Stimulated activated CD8-positive, alpha-beta memory T cell treated with anti-CD3 and anti-CD28 coated beads, Interleukin-2, amount 100 ng/mL, for 48 hours (primary cell): Measurements from ENCODE around the gene SLC17A9.

Experiments
- DNase-seq, 2 donors: peaks; one replicate each; pipeline ENCODE4 v3.0.0-alpha.2; 2020; ENCODE audit warnings: low read depth in 2 of 2

Gene SLC17A9

DNA sequence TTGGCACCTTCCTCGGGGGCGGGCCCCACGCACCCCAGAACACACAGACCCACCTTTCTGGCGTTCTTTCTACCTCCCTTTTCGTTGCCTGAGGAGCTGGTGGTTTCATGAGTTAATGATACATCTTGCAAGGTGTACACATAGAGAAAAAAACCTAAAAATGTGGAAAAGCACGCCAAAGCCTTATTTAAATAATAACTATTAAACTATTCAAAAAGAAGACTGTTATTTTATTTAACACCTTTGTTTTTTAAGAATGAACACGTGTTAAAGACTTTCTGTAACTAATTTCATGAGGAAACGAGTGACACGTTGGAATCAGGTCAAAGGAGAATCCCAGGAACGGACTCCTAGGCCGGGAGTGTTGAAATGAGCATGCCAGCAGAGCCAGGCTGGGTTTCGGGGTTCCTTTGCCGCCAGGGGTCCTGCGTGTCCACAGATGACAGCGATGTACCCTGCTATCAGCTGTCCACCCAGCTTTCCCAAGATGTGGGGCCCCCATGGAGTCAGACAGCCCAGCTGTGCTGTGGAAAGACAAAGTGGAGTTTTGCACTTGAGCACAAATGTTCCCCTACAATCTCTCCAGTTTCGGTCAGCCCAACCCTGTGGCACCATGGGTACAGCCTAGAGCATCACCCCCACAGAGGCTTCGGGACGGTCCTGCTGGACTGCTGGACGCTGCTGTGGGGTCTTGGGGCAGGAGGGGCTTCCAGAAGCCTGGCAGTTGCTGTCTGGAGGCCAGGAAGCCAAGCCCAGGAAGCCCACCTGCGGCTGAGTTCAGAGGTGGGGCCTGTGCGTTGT is 16.1 kb downstream of the SLC17A9 start:
- no peak for DNase-seq

DNA sequence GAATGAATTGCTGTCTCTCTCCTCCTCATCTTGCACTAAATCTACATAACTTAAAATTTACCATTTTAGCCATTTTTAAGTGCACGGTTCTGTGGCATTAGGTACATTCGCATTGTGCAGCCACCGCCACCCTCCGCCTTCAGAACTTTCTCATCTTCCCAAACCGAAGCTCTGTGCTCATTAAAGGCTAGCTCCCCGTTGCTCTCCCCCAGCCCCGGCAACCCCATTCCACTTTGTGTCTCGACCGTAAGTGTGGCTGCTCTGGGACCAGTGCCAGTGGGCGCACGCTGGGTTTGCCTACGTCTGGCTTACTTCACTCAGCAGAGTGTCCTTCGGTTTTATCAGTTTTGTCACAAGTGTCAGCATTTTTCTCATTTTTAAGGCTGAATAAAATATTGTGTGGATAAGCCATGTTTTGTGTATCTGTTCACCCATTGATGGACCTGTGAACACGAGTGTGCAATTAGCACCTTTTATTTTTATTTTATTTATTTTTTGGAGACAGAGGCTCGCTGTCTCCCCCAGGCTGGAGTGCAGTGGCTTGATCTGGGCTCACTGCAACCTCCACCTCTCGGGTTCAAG is 16.8 kb downstream of the SLC17A9 start:
- no peak for DNase-seq

DNA sequence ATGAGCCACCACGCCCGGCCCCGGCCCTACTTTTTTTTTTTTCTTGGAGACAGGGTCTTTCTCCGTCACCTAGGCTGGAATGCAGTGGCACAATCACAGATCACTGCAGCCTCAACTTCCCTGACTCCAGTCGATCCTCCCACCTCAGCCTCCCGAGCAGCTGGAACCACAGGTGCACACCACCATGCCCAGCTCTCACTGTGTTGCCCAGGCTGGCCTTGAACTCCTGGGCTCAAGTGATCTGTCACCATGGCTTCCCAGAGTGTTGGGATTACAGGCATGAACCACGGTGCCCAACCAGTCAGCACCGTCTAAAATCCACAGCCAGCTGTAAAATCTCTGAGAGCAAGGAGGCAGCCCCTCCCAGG is 17.4 kb downstream of the SLC17A9 start:
- no peak for DNase-seq

DNA sequence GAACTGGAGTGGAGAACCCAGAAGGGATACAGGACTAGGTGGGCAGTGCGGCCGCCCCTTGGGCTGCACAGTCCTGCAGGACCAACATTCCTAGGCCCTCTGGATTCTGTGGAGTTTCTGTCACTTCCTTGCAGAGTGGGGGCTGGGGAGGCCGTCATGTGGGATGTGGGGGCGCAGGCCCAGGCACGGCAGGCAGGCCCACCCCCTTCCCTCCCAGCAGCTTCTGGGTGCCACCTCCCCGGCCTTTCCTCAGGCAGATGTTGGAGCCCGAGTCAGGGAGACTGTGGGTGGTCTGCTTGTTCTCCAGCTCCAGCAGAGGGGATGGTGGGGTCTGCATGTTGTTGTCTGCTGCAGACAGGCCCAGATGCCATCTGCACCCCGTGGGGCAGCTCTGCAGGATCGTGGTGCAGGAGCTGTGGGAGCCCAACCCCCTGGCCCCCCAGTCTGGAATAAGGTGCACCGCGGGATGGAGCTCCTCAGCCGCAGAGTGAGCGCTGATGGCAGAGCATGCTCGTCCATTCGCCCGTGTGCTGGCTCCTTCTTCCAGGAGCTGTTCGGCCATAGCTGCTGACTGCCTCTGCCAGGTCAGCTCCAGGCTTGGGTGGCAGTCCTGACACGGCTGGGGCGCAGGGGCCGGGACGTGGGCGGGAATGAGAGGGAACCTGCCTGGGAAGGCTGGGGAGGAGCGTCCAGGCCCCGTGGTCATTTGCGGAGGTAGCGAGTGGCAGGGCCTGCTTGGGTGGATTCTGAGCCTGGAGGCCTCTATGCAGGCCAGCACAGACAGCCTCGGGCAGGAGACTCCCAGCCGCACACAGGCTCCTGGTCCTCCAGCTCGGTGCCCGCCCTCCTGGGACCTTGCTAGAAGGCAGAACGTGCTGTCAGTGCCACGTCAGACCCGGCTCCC is 18.1 kb downstream of the SLC17A9 start:
- DNase-seq = no peak

DNA sequence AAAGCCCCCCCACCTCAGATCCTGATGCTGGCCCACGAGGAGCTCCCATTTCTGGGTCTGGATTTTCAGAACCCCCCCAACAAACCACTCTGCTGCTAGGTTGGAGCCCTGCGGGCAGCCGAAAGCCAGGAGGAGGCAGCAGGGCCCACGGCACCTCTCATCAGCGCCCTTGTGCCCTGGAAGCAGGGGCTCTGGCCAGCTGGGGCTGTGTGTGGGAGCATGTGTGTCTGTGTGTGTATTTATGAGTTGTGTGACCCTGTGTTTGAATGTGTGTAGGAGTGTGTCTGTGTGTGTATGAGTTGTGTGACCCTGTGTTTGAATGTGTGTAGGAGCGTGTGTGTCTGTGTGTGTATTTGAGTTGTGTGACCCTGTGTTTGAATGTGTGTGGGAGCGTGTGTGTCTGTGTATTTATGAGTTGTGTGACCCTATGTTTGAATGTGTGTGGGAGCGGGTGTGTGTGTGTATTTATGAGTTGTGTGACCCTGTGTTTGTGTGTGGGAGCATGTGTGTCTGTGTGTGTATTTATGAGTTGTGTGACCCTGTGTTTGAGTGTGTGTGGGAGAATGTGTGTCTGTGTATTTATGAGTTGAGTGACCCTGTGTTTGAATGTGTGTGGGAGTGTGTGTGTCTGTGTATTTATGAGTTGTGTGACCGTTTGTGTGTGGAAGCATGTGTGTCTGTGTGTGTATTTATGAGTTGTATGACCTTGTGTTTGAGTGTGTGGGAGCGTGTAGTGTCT is 18.9 kb downstream of the SLC17A9 start:
- DNase-seq = no peak

DNA sequence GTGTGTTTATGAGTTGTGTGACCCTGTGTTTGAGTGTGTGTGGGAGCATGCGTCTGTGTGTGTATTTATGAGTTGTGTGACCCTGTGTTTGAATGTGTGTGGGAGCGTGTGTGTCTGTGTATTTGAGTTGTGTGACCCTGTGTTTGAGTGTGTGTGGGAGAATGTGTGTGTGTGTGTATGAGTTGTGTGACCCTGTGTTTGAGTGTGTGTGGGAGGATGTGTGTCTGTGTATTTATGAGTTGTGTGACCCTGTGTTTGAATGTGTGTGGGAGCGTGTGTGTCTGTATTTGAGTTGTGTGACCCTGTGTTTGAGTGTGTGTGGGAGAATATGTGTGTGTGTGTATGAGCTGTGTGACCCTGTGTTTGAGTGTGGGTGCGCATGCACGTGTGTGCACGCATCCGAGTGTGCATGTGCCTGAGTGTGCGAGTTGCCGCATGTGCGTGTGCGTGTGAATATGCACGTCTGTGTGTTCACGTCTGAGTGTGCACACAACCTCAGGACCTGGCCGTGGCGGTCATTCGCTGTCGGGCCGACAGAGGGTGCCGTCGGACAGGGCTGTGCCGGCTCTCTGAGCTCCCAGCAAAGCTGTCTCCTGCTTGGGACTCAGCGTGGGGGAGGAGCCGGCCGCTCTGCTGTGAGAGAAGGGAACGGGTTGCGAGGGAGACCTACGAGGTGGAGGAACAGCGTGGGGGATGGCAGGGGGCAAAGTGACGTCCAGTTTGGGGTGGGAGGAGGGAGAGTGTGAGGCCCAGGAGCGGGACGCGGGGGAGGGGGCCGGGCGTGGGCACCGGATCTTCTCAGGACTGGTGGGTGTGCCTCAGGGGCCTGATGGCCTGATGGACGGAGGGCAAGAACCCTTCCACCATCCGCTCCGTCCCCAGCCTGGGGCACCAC is 19.7 kb downstream of the SLC17A9 start:
- peak; percentile 77 to 87 for DNase-seq

DNA sequence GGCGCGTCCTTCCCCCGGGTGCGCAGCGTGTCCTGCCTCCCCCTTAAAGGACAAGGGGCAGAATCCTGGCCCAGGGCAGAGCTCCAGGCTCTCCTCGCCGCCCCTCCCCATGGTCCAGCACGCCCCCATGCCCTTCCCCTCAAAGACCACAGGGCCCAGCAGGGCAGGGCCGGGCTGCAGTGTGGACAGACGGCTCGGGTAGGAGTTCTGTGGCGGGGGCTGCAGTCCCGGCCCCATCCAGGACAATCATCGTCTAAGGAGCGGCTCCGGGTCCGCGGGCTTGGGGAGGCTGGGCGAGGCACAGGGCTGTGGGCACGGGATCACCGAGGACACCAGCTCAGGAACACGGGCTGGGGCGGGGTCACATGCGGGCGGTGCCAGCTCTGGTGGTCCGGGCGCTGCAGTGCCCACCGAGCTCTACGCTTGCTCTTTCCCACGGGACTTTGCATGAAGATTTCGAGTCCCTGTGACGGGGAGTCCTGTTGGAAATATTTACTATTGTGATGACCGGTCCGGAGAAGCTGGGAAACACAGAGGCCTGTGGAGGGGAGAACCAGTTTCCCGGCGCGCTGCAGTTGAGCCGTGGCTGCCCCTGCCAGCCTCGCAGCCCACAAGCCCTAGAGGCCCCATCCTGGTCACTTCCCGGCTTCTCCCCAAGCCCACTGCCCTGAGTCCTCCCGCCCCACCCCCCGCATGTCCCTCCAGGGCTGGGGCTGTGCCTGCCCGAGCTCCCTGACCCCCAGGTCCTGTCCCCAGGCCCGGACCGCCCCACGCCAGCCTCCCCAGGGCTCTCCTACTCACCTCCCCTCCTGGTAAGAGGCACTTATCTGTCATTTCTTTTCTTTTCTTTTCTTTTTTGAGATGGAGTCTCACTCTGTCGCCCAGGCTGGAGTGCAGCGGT is 20.6 kb downstream of the SLC17A9 start:
- no peak for DNase-seq

DNA sequence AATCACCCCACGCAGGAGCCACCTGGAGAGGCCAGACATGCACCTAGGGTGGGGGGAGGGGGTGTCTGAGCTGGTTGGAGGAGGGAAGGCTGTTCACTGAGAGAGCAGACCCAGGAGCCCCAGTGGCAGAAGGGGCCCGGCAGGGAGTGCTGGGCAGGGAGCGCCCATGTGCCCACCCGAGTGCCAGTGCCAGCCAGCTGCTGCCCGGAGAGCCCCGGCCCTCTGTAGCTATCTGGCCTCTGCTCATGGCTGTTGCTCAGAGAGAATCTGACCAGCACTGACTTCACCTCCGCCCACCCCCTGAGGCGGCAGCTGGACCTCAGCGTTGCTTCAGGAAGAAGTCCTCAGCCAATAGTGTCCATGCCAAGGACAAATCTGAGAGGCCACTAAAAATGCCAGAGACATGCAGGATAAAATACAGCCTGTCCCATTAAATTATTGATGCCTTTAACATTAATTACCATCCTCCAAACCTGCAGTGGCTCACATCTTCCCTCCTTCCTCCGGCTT is 22.8 kb downstream of the SLC17A9 start:
- DNase-seq = no peak

DNA sequence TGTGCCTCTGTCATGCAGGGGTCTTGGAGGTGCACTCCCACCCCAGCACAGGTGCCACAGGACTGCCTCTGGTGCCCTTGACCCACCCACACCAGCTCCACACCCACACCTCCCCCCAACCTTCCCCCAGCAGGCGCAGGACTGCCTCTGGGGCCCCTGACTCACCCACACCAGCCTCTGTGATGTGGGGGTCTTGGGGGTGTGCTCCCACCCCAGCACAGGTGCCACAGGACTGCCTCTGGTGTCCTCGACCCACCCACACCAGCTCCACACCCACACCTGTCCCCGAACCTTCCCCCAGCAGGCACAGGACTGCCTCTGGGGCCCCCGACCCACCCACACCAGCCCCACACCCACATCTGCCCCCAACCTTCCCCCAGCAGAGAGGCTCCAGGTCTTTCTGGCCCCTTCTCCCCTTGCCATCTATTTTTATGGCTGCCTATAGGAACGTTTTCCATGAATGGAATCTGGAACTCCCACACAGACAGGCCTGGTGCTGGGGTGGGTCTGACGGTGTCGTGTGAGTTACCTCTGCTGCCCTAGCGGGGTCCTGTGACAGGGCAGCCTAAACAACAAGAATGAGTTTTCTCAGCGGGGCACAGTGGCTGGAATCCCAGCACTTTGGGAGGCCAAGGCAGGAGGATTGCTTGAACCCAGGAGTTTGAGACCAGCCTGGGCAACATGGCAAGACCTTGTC is 23.5 kb downstream of the SLC17A9 start:
- DNase-seq = no peak

DNA sequence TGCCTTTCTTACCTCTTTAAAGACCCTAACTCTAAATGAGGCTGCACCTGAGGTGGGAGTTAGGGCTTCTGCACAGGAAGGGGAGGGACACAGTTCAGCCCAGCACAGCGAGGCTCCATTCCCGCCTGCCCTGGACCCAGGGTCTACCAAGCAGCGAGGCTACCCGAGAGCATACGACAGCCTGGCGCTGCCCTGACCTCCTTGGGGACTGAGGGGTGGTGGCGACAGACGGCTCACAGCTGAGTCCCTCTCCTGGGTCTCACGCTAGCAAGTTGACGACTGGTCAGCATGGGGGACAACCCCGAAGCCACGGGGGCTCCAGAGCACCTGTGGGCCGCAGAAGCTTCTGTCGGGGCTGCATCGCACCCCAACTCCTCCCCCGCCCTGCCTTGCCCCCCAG is 24.4 kb downstream of the SLC17A9 start:
- DNase-seq = no peak

DNA sequence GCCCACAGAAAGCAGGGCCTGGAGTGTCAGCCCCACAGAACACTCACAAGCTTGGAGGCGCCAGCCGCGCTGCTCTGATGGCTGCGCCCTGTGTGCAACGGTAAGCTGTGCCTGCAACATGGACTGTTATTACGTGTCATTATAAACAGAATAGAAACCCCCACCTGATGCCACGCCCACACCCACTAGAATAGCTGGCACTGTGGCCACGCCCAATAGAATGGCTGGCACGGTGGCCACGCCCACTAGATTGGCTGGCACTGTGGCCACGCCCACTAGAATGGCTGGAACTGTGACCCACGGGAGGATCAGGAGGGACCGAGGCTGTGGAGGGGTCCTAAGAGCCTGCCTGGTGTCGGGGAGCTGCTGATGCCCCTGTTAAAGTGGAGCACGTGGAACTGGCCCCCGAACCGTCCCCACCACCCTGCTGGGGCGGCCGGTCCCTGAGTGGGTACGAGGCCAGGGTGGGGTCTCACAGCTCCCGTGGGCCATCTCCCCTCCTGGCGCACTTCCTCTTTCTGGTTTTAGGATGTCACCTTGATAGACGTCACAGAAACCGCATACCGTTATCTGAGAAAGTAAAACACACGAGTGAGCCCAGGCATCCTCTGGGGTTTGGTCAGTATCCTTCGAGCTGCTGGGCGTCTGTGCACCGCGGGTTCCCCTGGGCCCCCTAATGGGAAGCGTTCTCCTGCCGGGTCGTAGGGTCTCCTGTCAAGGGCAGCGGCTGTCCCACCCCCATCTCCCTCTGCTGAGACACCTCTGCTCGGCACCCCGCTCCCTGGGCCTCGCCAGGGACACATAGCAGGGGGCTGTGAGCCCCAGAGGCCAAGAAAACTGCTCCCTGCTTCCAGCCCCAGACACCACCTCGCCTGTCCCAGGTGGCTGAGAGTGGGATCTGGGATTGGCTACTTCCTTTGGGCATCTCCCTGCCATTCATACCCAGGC is 25.4 kb downstream of the SLC17A9 start:
- peak; percentile 45 to 65 for DNase-seq

DNA sequence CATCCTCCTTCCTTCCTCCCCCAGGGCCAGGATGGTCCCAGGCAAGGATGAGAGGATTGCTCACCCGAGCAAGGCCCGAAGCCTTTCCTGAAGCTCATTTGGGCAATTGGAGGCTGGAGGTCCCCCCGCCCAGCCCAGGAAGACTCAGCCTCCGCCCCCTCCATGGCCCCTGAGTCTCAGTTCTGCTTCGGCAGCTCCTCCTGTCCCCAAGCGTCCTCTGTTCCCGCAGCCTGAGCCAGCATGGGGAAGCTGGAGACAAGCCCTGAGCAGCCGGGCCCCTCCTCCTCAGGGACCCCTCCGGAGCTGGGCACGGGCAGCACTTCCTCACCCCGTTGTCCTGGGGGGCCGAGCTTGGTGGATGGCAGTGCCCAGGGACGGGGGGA is 26.0 kb downstream of the SLC17A9 start:
- no peak for DNase-seq

DNA sequence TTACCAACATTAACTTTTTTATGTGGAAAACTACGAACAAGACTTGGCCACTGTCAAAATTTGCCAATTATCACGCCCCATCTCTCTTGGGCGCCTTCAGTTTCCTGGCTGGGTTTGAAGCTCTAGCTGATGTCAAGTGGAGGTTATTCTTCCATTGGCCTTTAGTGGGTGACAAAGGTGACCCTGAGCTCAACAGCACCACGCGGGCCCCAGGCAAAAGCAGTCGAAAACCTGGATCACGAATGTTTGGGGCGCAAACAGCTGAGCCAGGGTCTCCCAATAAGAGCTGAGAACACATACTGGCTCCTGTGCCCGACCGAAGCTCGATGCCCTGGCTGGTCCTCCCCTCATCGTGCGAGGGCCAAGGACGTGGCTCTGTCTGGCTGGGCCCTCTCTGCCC is 26.8 kb downstream of the SLC17A9 start:
- DNase-seq = no peak

DNA sequence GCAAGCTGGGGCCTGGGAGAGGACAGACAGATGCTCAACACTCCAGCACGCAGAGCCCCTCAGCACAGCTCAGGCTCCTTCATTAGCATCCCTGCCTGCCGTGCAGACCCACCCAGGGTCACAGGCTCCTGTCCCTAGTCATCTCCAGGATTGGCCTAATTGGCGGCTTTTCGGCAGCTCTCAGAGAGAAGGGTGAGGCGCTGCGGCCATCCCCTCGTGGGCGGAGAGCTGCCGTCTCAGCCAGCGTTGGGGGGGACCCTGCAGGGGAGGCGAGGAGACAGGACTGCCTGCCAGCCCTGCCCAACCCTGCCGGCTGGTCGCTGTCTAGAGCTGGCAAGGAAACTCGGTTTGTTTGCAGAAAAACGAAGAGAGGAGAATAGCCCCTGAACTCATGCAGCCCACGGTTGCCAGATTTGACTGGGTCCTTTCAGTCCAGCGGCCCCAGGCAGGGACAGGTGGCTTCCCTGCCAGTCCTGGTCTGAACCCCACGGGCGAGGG is 27.4 kb downstream of the SLC17A9 start:
- DNase-seq = no peak

DNA sequence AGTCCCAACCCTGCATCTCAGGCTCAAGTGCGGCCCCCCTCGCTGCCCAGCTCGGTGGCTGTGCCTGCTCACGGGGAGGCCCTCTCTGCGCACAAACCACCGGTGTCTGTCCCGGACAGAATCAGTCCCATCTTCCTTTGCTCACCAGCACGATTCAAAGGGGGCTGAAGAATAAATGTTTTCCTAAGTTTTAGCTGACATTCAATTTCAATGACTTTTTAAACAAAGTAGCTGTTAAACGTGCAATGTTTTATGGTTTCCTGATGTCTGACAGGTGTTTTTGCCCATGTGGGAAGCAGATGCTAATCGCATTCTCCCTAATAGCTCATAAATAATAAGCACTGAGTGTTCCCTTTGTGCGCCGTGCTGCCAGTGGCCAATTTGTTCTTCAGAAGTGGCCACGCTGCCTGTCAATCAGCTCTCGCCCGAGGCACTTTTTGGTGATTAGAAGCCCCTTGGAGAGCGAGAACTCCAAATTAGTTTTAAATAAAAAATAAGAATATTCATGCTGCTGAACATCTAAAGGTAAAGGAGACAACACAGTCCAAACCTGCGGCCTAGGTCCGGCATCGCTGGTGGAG is 28.0 kb downstream of the SLC17A9 start:
- DNase-seq = no peak

DNA sequence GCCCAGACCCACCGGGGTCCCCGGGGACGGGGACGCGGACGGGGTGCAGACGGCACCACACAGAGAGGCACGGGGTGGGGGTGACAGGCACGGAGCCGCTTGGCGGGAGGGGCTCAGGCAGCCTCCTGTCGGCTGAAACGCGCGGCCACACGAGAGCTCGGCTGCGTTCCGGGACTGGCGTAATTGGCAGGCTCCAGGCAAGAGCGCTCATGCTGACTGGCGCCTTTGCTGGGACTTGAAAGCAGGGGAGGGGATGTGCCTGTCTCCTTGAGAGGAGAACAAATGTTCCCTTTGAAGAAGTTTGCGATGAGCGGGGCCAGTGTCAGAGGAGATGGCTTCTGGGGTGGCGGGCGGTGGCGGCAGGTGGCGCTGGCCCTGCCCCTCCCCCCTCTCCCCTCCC is 28.5 kb downstream of the SLC17A9 start:
- no peak for DNase-seq
